ENCODE data around the gene ZNF787. TPM values are rescaled to one million over a fixed set of nuclear protein-coding genes. Genes with fewer than 3 reads are reported as not detected.
A peak's percentile ranks its signal among the peaks of the same experiment; 100 is the strongest.

Gene ZNF787
- total RNA-seq (22.9 TPM), polyA plus RNA-seq (ENCODE audit: insufficient read depth in 1 of 8, insufficient read length in 8 of 8, low replicate concordance in 1 of 8) (10 to 100 TPM; 22.0 to 34.4 (median 24.9) TPM)
- long read RNA-seq, donor 1, partial matches to known transcripts, result 0 of 4 reads
- long read RNA-seq, donor 1, other reads (novel, unspliced or antisense), result 0 of 4 reads
- long read RNA-seq, donor 2, result 0 reads
- long read RNA-seq, donor 3, transcript ZNF787-203 (3 exons, 1,925 nt), result major isoform, 15 of 15 reads
- long read RNA-seq, donor 3, partial matches to known transcripts, result 0 of 15 reads
- long read RNA-seq, donor 3, other reads (novel, unspliced or antisense), result 0 of 15 reads
- long read RNA-seq, donor 4, partial matches to known transcripts, result 0 of 3 reads
- long read RNA-seq, donor 4, other reads (novel, unspliced or antisense), result 0 of 3 reads
- long read RNA-seq, donor 5, transcript ZNF787-203 (3 exons, 1,925 nt), result major isoform, 24 of 24 reads
- long read RNA-seq, donor 5, partial matches to known transcripts, result 0 of 24 reads
- long read RNA-seq, donor 5, other reads (novel, unspliced or antisense), result 0 of 24 reads
- long read RNA-seq, donor 6, transcript ZNF787-203 (3 exons, 1,925 nt), result major isoform, 19 of 20 reads
- long read RNA-seq, donor 6, partial matches to known transcripts, result 0 of 20 reads
- long read RNA-seq, donor 6, other reads (novel, unspliced or antisense), result 0 of 20 reads
- long read RNA-seq, donor 7, transcript ZNF787-203 (3 exons, 1,925 nt), result major isoform, 8 of 8 reads
- long read RNA-seq, donor 7, partial matches to known transcripts, result 0 of 8 reads
- long read RNA-seq, donor 7, other reads (novel, unspliced or antisense), result 0 of 8 reads
- long read RNA-seq, donor 8, partial matches to known transcripts, result 0 of 6 reads
- long read RNA-seq, donor 8, other reads (novel, unspliced or antisense), result 0 of 6 reads
- long read RNA-seq, donor 9, transcript ZNF787-203 (3 exons, 1,925 nt), result major isoform, 9 of 11 reads
- long read RNA-seq, donor 9, partial matches to known transcripts, result 0 of 11 reads
- long read RNA-seq, donor 9, other reads (novel, unspliced or antisense), result 0 of 11 reads
- long read RNA-seq, donor 10, transcript ZNF787-203 (3 exons, 1,925 nt), result major isoform, 6 of 6 reads
- long read RNA-seq, donor 10, partial matches to known transcripts, result 0 of 6 reads
- long read RNA-seq, donor 10, other reads (novel, unspliced or antisense), result 0 of 6 reads
- long read RNA-seq, donor 11, transcript ZNF787-203 (3 exons, 1,925 nt), result major isoform, 5 of 6 reads
- long read RNA-seq, donor 11, partial matches to known transcripts, result 0 of 6 reads
- long read RNA-seq, donor 11, other reads (novel, unspliced or antisense), result 0 of 6 reads

- peak within 1 kb of the TSS; percentile 95 for H3K27ac ChIP-seq (ENCODE audit: low read length)
- peaks cover 57% of the 10 kb centered on the region for H3K4me1 ChIP-seq (ENCODE audit: control insufficient read depth, insufficient read depth, low read length)
- peak within 1 kb of the TSS; percentile 85 for H3K4me3 ChIP-seq (ENCODE audit: low read length)
- WGBS (ENCODE audit: insufficient coverage), result under 1% methylated on average over 36 of the region's 74 CpGs
- peaks cover 11% of the 10 kb centered on the region for H3K36me3 ChIP-seq (ENCODE audit: control insufficient read depth, insufficient read depth, low read length)
- no peaks in the 10 kb centered on the region for H3K9me3 ChIP-seq (replicated peaks; ENCODE audit: control insufficient read depth, low read depth, low read length)
- peak; percentile 99 for DNase-seq
- H3K27me3 ChIP-seq (ENCODE audit: control insufficient read depth, insufficient read depth, low read length), result no peaks in the 10 kb centered on the region
Observed at GRCh38 chr19:56121180-56122167, at the start of gene ZNF787. Gene ZNF787 (minus strand): TSS chr19:56121295. CDS start chr19:56103217, 18,078 bp downstream.

- Histone ChIP-seq H3K27ac (ENCODE audit: low read length) (no peak overlapping the region), H3K9me3 (replicated peaks; ENCODE audit: control insufficient read depth, low read depth, low read length) (no peaks in the 10 kb centered on the region), H3K27me3 (ENCODE audit: control insufficient read depth, insufficient read depth, low read length) (peaks cover 3% of the 10 kb centered on the region), H3K36me3 (ENCODE audit: control insufficient read depth, insufficient read depth, low read length) (no peaks in the 10 kb centered on the region), H3K4me1 (ENCODE audit: control insufficient read depth, insufficient read depth, low read length) (no peaks in the 10 kb centered on the region), H3K4me3 (ENCODE audit: low read length) (no peak overlapping the region)
- WGBS (ENCODE audit: insufficient coverage), result 73% methylated on average over 12 of the region's 14 CpGs
- DNase-seq, result no peak
Observed at GRCh38 chr19:56170261-56170660, 49.2 kb upstream of the ZNF787 start.

GRCh38 chr19:56167064-56167578, 46.0 kb upstream of the ZNF787 start:
- DNase-seq, result no peak
- WGBS (ENCODE audit: insufficient coverage), result 0% methylated on average over 1 of the region's 7 CpGs
- no peaks in the 10 kb centered on the region for H3K4me1 ChIP-seq (ENCODE audit: control insufficient read depth, insufficient read depth, low read length)

DNA sequence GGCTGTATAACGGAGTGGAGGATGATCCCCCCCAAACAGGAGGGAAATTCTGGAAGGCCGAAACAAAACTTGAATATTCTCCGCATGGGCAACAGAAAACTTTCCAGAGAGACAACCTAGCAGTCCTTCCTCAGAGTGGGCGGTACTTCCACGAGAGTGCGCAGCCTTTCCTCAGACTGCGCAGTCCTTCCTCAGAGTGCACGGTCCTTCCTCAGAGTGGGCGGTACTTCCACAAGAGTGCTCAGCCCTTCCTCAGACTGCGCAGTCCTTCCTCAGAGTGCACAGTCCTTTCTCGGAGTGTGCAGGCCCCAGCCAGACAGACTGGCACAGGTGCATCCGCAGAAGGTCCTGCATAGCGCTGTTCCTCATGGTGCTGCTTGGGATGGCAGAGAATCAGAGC, 42.0 kb upstream of the ZNF787 start:
- H3K4me3 ChIP-seq (ENCODE audit: low read length), result no peak overlapping the region
- no peak for DNase-seq
- no peaks in the 10 kb centered on the region for H3K9me3 ChIP-seq (replicated peaks; ENCODE audit: control insufficient read depth, low read depth, low read length)
- 91% methylated on average over 13 of the region's 13 CpGs for WGBS (ENCODE audit: insufficient coverage)
- H3K4me1 ChIP-seq (ENCODE audit: control insufficient read depth, insufficient read depth, low read length), result no peaks in the 10 kb centered on the region
- H3K27ac ChIP-seq (ENCODE audit: low read length), result no peak overlapping the region
- no peaks in the 10 kb centered on the region for H3K27me3 ChIP-seq (ENCODE audit: control insufficient read depth, insufficient read depth, low read length)
- peaks cover 19% of the 10 kb centered on the region for H3K36me3 ChIP-seq (ENCODE audit: control insufficient read depth, insufficient read depth, low read length)

More at GRCh38 chr19:56167064-56167578, 46.0 kb upstream of the ZNF787 start:
- Histone ChIP-seq H3K4me3 (ENCODE audit: low read length) (no peak overlapping the region), H3K27ac (ENCODE audit: low read length) (no peak overlapping the region), H3K36me3 (ENCODE audit: control insufficient read depth, insufficient read depth, low read length) (no peaks in the 10 kb centered on the region), H3K27me3 (ENCODE audit: control insufficient read depth, insufficient read depth, low read length) (no peaks in the 10 kb centered on the region), H3K9me3 (replicated peaks; ENCODE audit: control insufficient read depth, low read depth, low read length) (no peaks in the 10 kb centered on the region)

- H3K27ac ChIP-seq (ENCODE audit: low read length), result no peak overlapping the region
- WGBS (ENCODE audit: insufficient coverage), result 64% methylated on average over 9 of the region's 9 CpGs
- H3K4me1 ChIP-seq (ENCODE audit: control insufficient read depth, insufficient read depth, low read length), result no peaks in the 10 kb centered on the region
- H3K4me3 ChIP-seq (ENCODE audit: low read length), result no peak overlapping the region
- H3K27me3 ChIP-seq (ENCODE audit: control insufficient read depth, insufficient read depth, low read length), result no peaks in the 10 kb centered on the region
- peaks cover 22% of the 10 kb centered on the region for H3K36me3 ChIP-seq (ENCODE audit: control insufficient read depth, insufficient read depth, low read length)
- no peak for DNase-seq
- H3K9me3 ChIP-seq (replicated peaks; ENCODE audit: control insufficient read depth, low read depth, low read length), result no peaks in the 10 kb centered on the region
Observed at GRCh38 chr19:56162258-56162657, 41.2 kb upstream of the ZNF787 start.

GRCh38 chr19:56161534-56161933, 40.4 kb upstream of the ZNF787 start:
- Histone ChIP-seq H3K4me3 (ENCODE audit: low read length) (no peak overlapping the region), H3K27me3 (ENCODE audit: control insufficient read depth, insufficient read depth, low read length) (no peaks in the 10 kb centered on the region), H3K9me3 (replicated peaks; ENCODE audit: control insufficient read depth, low read depth, low read length) (no peaks in the 10 kb centered on the region), H3K4me1 (ENCODE audit: control insufficient read depth, insufficient read depth, low read length) (no peaks in the 10 kb centered on the region), H3K27ac (ENCODE audit: low read length) (no peak overlapping the region), H3K36me3 (ENCODE audit: control insufficient read depth, insufficient read depth, low read length) (peaks cover 26% of the 10 kb centered on the region)
- no peak for DNase-seq
- 96% methylated on average over 11 of the region's 11 CpGs for WGBS (ENCODE audit: insufficient coverage)

GRCh38 chr19:56159622-56160271, 38.7 kb upstream of the ZNF787 start:
- no peaks in the 10 kb centered on the region for H3K9me3 ChIP-seq (replicated peaks; ENCODE audit: control insufficient read depth, low read depth, low read length)
- H3K4me3 ChIP-seq (ENCODE audit: low read length), result no peak overlapping the region
- no peaks in the 10 kb centered on the region for H3K4me1 ChIP-seq (ENCODE audit: control insufficient read depth, insufficient read depth, low read length)
- 95% methylated on average over 69 of the region's 69 CpGs for WGBS (ENCODE audit: insufficient coverage)
- no peaks in the 10 kb centered on the region for H3K27me3 ChIP-seq (ENCODE audit: control insufficient read depth, insufficient read depth, low read length)
- DNase-seq, result no peak
- peaks cover 44% of the 10 kb centered on the region for H3K36me3 ChIP-seq (ENCODE audit: control insufficient read depth, insufficient read depth, low read length)
- no peak overlapping the region for H3K27ac ChIP-seq (ENCODE audit: low read length)

- no peaks in the 10 kb centered on the region for H3K27me3 ChIP-seq (ENCODE audit: control insufficient read depth, insufficient read depth, low read length)
- H3K4me3 ChIP-seq (ENCODE audit: low read length), result no peak overlapping the region
- DNase-seq, result no peak
- no peaks in the 10 kb centered on the region for H3K4me1 ChIP-seq (ENCODE audit: control insufficient read depth, insufficient read depth, low read length)
- 96% methylated on average over 9 of the region's 9 CpGs for WGBS (ENCODE audit: insufficient coverage)
- no peaks in the 10 kb centered on the region for H3K9me3 ChIP-seq (replicated peaks; ENCODE audit: control insufficient read depth, low read depth, low read length)
- no peak overlapping the region for H3K27ac ChIP-seq (ENCODE audit: low read length)
- peaks cover 45% of the 10 kb centered on the region for H3K36me3 ChIP-seq (ENCODE audit: control insufficient read depth, insufficient read depth, low read length)
Observed at GRCh38 chr19:56159009-56159559, 38.0 kb upstream of the ZNF787 start.
